ENCODE results near the gene EIF4G3. TPM values are rescaled to one million over a fixed set of nuclear protein-coding genes. Genes with fewer than 3 reads are reported as not detected.

Gene EIF4G3
- polyA plus RNA-seq, 3 donors = 5.1 to 34.2 (median 5.8) TPM

- Histone ChIP-seq H3K79me2 (ENCODE audit: insufficient read depth, low read length) (no peaks in the 10 kb centered on the region), H3K36me3 (replicated peaks in 1 of 2; ENCODE audit: control insufficient read depth in 1 of 2, insufficient read depth in 2 of 2, low read length in 2 of 2) (peaks cover 37 to 68% of the 10 kb centered on the region in 2 donors), H3K9ac (ENCODE audit: insufficient read depth, low read length, poor library complexity, severe bottlenecking) (no peak overlapping the region), H4K20me1 (ENCODE audit: insufficient read depth, low read length) (no peaks in the 10 kb centered on the region), H3K9me3 (replicated peaks in 1 of 2; ENCODE audit: control insufficient read depth in 1 of 2, insufficient read depth in 1 of 2, low read length in 2 of 2) (no peaks in the 10 kb centered on the region), H3K4me1 (ENCODE audit: control insufficient read depth in 1 of 2, insufficient read depth in 2 of 2, low read length in 2 of 2) (no peaks in the 10 kb centered on the region), H3K27me3 (ENCODE audit: control insufficient read depth in 2 of 2, insufficient read depth in 2 of 2, low read length in 2 of 2) (no peaks in the 10 kb centered on the region), H3K27ac (ENCODE audit: low read depth in 1 of 2, low read length in 2 of 2) (no peak overlapping the region), H3K4me2 (replicated peaks; ENCODE audit: extremely low read depth, low read length, poor library complexity, severe bottlenecking) (no peak overlapping the region), H3K4me3 (replicated peaks in 1 of 3; ENCODE audit: low read depth in 2 of 3, low read length in 3 of 3) (no peak overlapping the region), H2AFZ (ENCODE audit: insufficient read depth, low read depth, low read length, poor library complexity, severe bottlenecking) (no peak overlapping the region)
- H3K4me3 Mint-ChIP-seq = no peak overlapping the region
- no peak for DNase-seq
- H3K36me3 Mint-ChIP-seq = peaks cover 50 to 57% of the 10 kb centered on the region in 2 donors
- no CpG with 5 or more reads among the region's 1 CpG for WGBS (ENCODE audit: insufficient coverage)
- no peaks in the 10 kb centered on the region for H3K9me3 Mint-ChIP-seq
- intact Hi-C loops (cut with micrococcal nuclease) = no loop called here
- H3K4me1 Mint-ChIP-seq = no peaks in the 10 kb centered on the region
- TF ChIP-seq CTCF (IDR thresholded peaks at IDR 0.05) = no peak
- H3K27me3 Mint-ChIP-seq (ENCODE audit: low read depth in 3 of 3) = no peaks in the 10 kb centered on the region
- no peak overlapping the region for H3K27ac Mint-ChIP-seq
These were observed 202.6 kb downstream of the EIF4G3 start for GRCh38 chr1:20974069-20974468.

- Histone ChIP-seq H3K9ac (ENCODE audit: insufficient read depth, low read length, poor library complexity, severe bottlenecking) (no peak overlapping the region), H4K20me1 (ENCODE audit: insufficient read depth, low read length) (no peaks in the 10 kb centered on the region), H3K36me3 (replicated peaks in 1 of 2; ENCODE audit: control insufficient read depth in 1 of 2, insufficient read depth in 2 of 2, low read length in 2 of 2) (peaks cover 39 to 66% of the 10 kb centered on the region in 2 donors), H3K27me3 (ENCODE audit: control insufficient read depth in 2 of 2, insufficient read depth in 2 of 2, low read length in 2 of 2) (no peaks in the 10 kb centered on the region), H3K4me3 (replicated peaks in 1 of 3; ENCODE audit: low read depth in 2 of 3, low read length in 3 of 3) (no peak overlapping the region), H3K27ac (ENCODE audit: low read depth in 1 of 2, low read length in 2 of 2) (no peak overlapping the region), H3K79me2 (ENCODE audit: insufficient read depth, low read length) (no peaks in the 10 kb centered on the region), H3K9me3 (replicated peaks in 1 of 2; ENCODE audit: control insufficient read depth in 1 of 2, insufficient read depth in 1 of 2, low read length in 2 of 2) (no peaks in the 10 kb centered on the region), H3K4me2 (replicated peaks; ENCODE audit: extremely low read depth, low read length, poor library complexity, severe bottlenecking) (no peak overlapping the region), H3K4me1 (ENCODE audit: control insufficient read depth in 1 of 2, insufficient read depth in 2 of 2, low read length in 2 of 2) (no peaks in the 10 kb centered on the region), H2AFZ (ENCODE audit: insufficient read depth, low read depth, low read length, poor library complexity, severe bottlenecking) (no peak overlapping the region)
- peaks cover 51 to 63% of the 10 kb centered on the region in 2 donors for H3K36me3 Mint-ChIP-seq
- no peaks in the 10 kb centered on the region for H3K27me3 Mint-ChIP-seq (ENCODE audit: low read depth in 3 of 3)
- intact Hi-C loops (cut with micrococcal nuclease) = no loop called here
- H3K4me1 Mint-ChIP-seq = no peaks in the 10 kb centered on the region
- no peak overlapping the region for H3K4me3 Mint-ChIP-seq
- DNase-seq = no peak
- TF ChIP-seq CTCF (IDR thresholded peaks at IDR 0.05) = no peak
- H3K27ac Mint-ChIP-seq = no peak overlapping the region
- no CpG with 5 or more reads among the region's 5 CpGs for WGBS (ENCODE audit: insufficient coverage)
- H3K9me3 Mint-ChIP-seq = no peaks in the 10 kb centered on the region
These were observed 203.8 kb downstream of the EIF4G3 start for GRCh38 chr1:20972855-20973254.
